Ectodermal cell (in vitro differentiated cells): ENCODE results near the gene CCDC68.
"Not testable (repeated sequence)": the region's sequence is repeated elsewhere in the genome, so short reads cannot be mapped to it uniquely, and the experiment has no call there.

Experiments
- H3K27ac ChIP-seq: 2 replicates; pipeline ENCODE4 v1.7.0; 2013; ENCODE audit warnings: mild to moderate bottlenecking, low read depth, low read length; ENCODE audit not compliant: insufficient read depth, poor library complexity, severe bottlenecking
- H3K27me3 ChIP-seq: 2 replicates; pipeline ENCODE4 v1.7.0; 2013; ENCODE audit warnings: mild to moderate bottlenecking, low read length; ENCODE audit not compliant: insufficient read depth, control insufficient read depth, poor library complexity, severe bottlenecking
- H3K36me3 ChIP-seq: one replicate; pipeline ENCODE4 v1.7.0; 2013; ENCODE audit warnings: low read length; ENCODE audit not compliant: control insufficient read depth, insufficient read depth
- H3K4me1 ChIP-seq: one replicate; pipeline ENCODE4 v1.7.0; 2013; ENCODE audit warnings: low read length; ENCODE audit not compliant: control insufficient read depth, insufficient read depth
- H3K4me3 ChIP-seq: 2 replicates; pipeline ENCODE4 v1.7.0; 2013; ENCODE audit warnings: low read depth, low read length, control low read depth; ENCODE audit not compliant: insufficient read depth
- H3K9me3 ChIP-seq: 2 replicates; pipeline ENCODE4 v1.7.0; 2013; ENCODE audit warnings: mild to moderate bottlenecking, low read length, moderate library complexity; ENCODE audit not compliant: control insufficient read depth
- WGBS, 2 experiments: methylation state at CpG; one replicate each; pipeline ENCODE4 v1.1.7; 2013; ENCODE audit warnings: missing lambda C conversion rate in 2 of 2; 5-methylcytosine and 5-hydroxymethylcytosine counted together

CCDC68 gene

DNA sequence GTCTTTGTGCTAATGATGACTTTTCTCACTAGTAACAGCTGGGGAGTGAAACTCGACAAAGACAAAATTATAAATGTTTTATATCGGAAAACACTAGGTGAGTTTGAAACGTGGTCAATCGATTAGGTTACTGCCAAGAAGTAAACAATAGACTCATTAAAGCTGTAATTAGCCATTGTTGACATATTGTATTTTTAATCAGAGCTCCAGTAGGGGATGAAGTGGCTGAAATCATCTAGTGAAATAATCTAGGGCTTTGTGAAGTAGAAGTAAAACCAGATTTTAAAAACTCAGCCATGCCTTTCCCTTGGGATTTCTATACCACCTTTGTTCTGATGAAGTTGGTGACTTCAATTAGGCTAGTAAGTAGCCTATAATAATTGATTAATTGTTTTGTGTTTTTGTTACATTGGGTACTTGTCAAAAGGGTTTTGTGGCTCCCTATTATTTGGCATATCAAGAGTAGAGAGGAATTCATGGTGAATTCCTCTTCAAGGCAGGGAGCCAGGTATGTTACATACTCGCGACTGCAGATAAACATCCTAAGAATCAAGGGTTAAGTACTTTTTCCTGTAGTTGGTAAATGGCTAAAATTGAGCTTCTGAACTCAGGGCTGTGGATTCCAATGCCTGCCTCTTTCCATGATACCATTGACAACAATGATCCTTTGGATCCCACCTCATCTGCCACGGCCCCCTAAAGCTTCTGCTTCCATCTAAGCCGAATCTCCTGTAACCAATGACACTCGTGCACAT, 99.4 kb downstream of the CCDC68 start:
- Histone ChIP-seq H3K4me1 (no peaks in the 10 kb centered on the region), H3K9me3 (no peaks in the 10 kb centered on the region), H3K27me3 (no peaks in the 10 kb centered on the region), H3K27ac (no peak overlapping the region), H3K4me3 (no peak overlapping the region), H3K36me3 (no peaks in the 10 kb centered on the region)
- WGBS, 2 experiments, result 91% methylated on average over 9 of the region's 9 CpGs

DNA sequence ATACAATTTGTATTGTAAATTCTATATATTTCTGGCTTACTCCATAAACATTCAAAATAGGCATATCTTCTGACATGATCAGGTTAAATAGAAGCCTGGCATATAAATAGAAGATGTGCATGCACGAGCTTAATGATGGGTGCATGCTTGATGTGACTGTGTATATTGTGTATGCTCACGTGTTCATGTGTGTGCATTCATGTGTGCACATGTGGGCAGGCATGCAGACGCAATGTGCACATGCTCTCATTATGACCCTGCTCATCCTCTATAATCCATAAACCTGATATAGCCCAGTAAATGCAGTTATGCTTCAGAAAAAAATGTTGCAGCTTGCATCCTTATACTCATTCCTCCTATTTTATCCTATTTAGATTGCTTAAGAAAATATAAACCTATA, 101.8 kb downstream of the CCDC68 start:
- Histone ChIP-seq H3K27me3 (no peaks in the 10 kb centered on the region), H3K9me3 (no peaks in the 10 kb centered on the region), H3K36me3 (no peaks in the 10 kb centered on the region), H3K4me1 (no peaks in the 10 kb centered on the region), H3K4me3 (no peak overlapping the region), H3K27ac (no peak overlapping the region)
- 93 to 96% methylated on average over 3 of the region's 3 CpGs for WGBS, 2 experiments

DNA sequence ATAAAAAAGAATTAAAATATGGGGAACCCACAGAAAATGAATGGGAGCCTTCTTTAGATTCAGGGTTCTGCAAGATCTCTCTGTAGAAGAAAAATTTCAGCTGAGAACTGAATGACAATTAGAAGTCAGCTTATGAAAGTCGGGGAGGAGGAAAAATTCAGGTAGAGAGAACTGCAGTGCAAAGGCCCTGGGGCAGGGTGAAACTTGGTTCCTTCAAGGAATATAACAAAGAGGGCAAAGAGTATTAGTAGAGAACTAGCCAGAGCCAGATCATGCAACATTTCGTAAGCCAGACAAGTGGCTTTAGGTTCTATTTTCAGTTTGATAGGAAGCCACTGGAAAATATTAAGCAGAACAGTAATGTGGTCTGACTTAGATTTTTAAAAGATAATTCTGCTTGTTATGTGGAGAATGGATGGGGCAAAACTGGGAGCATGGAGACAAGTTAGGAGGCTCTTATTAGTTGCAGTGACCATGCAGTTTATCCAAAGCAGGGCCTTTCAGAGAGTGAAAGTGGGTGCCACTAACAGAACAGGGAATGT, 103.1 kb downstream of the CCDC68 start:
- H3K4me3 ChIP-seq, result no peak overlapping the region
- no peaks in the 10 kb centered on the region for H3K4me1 ChIP-seq
- no peaks in the 10 kb centered on the region for H3K27me3 ChIP-seq
- no peak overlapping the region for H3K27ac ChIP-seq
- WGBS, 2 experiments, result 46% methylated on average over 2 of the region's 2 CpGs
- no peaks in the 10 kb centered on the region for H3K36me3 ChIP-seq
- no peaks in the 10 kb centered on the region for H3K9me3 ChIP-seq

DNA sequence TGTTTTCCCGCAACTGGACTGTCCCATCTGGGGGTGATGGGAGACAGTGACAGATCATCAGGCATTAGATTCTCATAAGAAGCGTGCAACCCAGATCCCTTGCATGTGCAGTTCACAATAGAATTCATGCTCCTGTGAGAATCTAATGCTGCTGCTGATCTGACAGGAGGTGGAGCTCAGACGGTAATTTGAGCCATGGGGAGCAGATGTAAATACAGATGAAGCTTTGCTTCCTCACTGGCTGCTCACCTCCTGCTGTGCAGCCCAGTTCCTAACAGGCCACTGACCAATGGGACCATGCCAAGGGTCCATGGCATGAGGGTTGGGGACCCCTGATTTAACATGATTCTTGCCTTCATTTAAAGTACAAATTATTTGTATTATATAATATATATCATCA, 104.2 kb downstream of the CCDC68 start:
- not testable (repeated sequence) for H3K27ac ChIP-seq

DNA sequence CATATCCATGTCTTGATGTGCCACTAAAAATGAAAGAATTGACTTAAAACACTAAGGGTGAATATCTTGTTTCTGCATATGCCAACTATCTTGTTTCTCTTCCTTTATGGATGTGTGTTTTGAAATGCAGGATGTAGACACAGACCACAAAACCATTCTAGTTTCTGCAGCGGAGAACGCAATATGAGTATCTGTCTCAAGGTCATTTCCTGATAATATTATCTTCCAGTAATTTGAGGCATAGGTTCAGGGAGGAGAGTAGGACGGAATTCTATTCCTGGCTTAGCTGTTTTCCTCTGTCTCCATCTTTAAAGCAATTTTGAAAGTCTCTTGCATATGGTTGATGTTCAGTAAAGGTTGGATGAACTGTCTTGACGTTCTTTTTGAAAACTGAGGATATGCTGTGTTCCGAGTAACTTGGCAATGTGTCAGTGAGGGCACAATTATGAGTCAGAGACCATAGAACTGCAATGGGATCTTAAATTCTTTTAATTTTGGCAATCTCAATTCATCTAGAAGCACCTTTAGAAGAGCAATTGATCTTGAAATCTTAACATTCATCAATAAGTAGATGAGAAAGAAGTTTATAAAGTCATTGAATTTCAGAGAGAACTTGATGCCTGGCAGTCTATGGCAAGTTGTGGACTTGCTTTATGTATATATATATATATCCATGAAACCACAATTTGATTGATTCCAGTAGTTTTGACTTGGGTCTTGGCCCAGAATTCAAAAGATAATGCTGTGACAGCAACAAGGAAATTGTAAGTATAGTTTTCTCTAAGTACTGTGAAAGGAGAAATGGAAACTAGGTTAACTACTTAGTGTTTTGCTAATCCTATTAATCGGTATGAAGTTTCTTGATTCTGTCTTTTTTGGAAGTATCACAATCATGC, 106.2 kb downstream of the CCDC68 start:
- H3K36me3 ChIP-seq, result no peaks in the 10 kb centered on the region
- H3K4me1 ChIP-seq, result no peaks in the 10 kb centered on the region
- H3K27ac ChIP-seq, result no peak overlapping the region
- 97 to 99% methylated on average over 6 of the region's 6 CpGs for WGBS, 2 experiments
- H3K9me3 ChIP-seq, result no peaks in the 10 kb centered on the region
- H3K4me3 ChIP-seq, result no peak overlapping the region
- no peaks in the 10 kb centered on the region for H3K27me3 ChIP-seq

More for the DNA sequence above, 104.2 kb downstream of the CCDC68 start:
- not testable (repeated sequence) for H3K4me3 ChIP-seq, H3K36me3 ChIP-seq, H3K4me1 ChIP-seq, H3K27me3 ChIP-seq, H3K9me3 ChIP-seq
- WGBS, 2 experiments, result 96% methylated on average over 3 of the region's 3 CpGs
